GM12865 (cell line): ENCODE results near the gene SLC10A2.

Source experiments
- DNase-seq: peaks from one replicate; pipeline ENCODE4 v3.0.0; 2010; ENCODE audit warnings: low read depth
- H3K4me3 ChIP-seq: 2 replicates; pipeline ENCODE4 v1.5.1; 2011; ENCODE audit warnings: mild to moderate bottlenecking, low read depth, low read length, control low read depth
- CTCF ChIP-seq: IDR thresholded peaks from 2 replicates; pipeline ENCODE4 v1.5.1; 2011; ENCODE audit warnings: low read length, control low read depth, low read depth, inconsistent platforms; ENCODE audit not compliant: insufficient read depth; ENCODE audit errors: missing control alignments

SLC10A2 gene

GRCh38 chr13:103009051-103009840, 57.0 kb downstream of the SLC10A2 start:
- no peak overlapping the region for H3K4me3 ChIP-seq
- TF ChIP-seq CTCF = no peak
- DNase-seq = no peak

- TF ChIP-seq CTCF = no peak
- peak overlapping the region; percentile 18; the same call in 1 of the 2 replicates for H3K4me3 ChIP-seq
- DNase-seq = no peak
These were observed 58.8 kb downstream of the SLC10A2 start for GRCh38 chr13:103007427-103007762.

- no peak for TF ChIP-seq CTCF
- peak; percentile 62 for DNase-seq
- H3K4me3 ChIP-seq = peak overlapping the region; percentile 18; the same call in 1 of the 2 replicates
These were observed 59.4 kb downstream of the SLC10A2 start for GRCh38 chr13:103006641-103007426.

GRCh38 chr13:103004661-103005345, 61.4 kb downstream of the SLC10A2 start:
- no peak overlapping the region for H3K4me3 ChIP-seq
- no peak for TF ChIP-seq CTCF
- DNase-seq = no peak

GRCh38 chr13:103003631-103004030, 62.6 kb downstream of the SLC10A2 start:
- TF ChIP-seq CTCF = no peak
- DNase-seq = no peak
- H3K4me3 ChIP-seq = no peak overlapping the region

GRCh38 chr13:103002279-103002678, 63.9 kb downstream of the SLC10A2 start:
- no peak overlapping the region for H3K4me3 ChIP-seq
- no peak for TF ChIP-seq CTCF
- no peak for DNase-seq
